NOMO-1 (cell line): ENCODE results near the gene MESP1.

Experiments
- DNase-seq, 2 experiments: peaks; one replicate each; lab custom pipeline; 2025; ENCODE audit not compliant: unreplicated experiment in 2 of 2; lab: John Stamatoyannopoulos, UW

The MESP1 gene

GRCh38 chr15:89781891-89782618, 31.0 kb upstream of the MESP1 start:
- DNase-seq = peak; percentile 35 to 70

- DNase-seq = peak; percentile 78 to 83
These were observed 30.0 kb upstream of the MESP1 start for GRCh38 chr15:89781055-89781454.

GRCh38 chr15:89780601-89781000, 29.6 kb upstream of the MESP1 start:
- no peak for DNase-seq

- DNase-seq = no peak
These were observed 27.8 kb upstream of the MESP1 start for GRCh38 chr15:89778861-89779260.

GRCh38 chr15:89777782-89778380, 26.8 kb upstream of the MESP1 start:
- DNase-seq = no peak

GRCh38 chr15:89777073-89777751, 26.2 kb upstream of the MESP1 start:
- no peak for DNase-seq

- DNase-seq = peak; percentile 78 to 80
These were observed 25.4 kb upstream of the MESP1 start, which contains the start of gene MESP2 for GRCh38 chr15:89776274-89777072. Gene MESP2, plus strand, starts transcription at chr15:89776332. Its CDS starts 26 bp downstream, at chr15:89776358.

- no peak for DNase-seq
These were observed 24.8 kb upstream of the MESP1 start for GRCh38 chr15:89775815-89776214.

GRCh38 chr15:89774492-89774891, 23.4 kb upstream of the MESP1 start:
- no peak for DNase-seq

GRCh38 chr15:89772932-89773583, 22.0 kb upstream of the MESP1 start:
- DNase-seq = no peak

GRCh38 chr15:89770041-89770440, 19.0 kb upstream of the MESP1 start:
- no peak for DNase-seq

GRCh38 chr15:89769366-89769765, 18.3 kb upstream of the MESP1 start:
- DNase-seq = no peak

- no peak for DNase-seq
These were observed 17.0 kb upstream of the MESP1 start for GRCh38 chr15:89768071-89768500.

GRCh38 chr15:89767411-89767915, 16.4 kb upstream of the MESP1 start:
- DNase-seq = no peak

GRCh38 chr15:89766357-89767311, 15.6 kb upstream of the MESP1 start:
- no peak for DNase-seq

- DNase-seq = no peak
These were observed 14.6 kb upstream of the MESP1 start for GRCh38 chr15:89765694-89766093.

- DNase-seq = no peak
These were observed 10.9 kb upstream of the MESP1 start for GRCh38 chr15:89761929-89762328.

GRCh38 chr15:89761009-89761831, 10.2 kb upstream of the MESP1 start:
- no peak for DNase-seq
